HG03354 (cell line): ENCODE results near the gene RGL1.
"Not testable (repeated sequence)": the region's sequence is repeated elsewhere in the genome, so short reads cannot be mapped to it uniquely, and the experiment has no call there.

Experiments
- ATAC-seq: cut with Tn5 transposase; IDR thresholded peaks from one replicate; pipeline ENCODE4 v1.9.1; 2021; ENCODE audit warnings: mild to moderate bottlenecking; ENCODE audit not compliant: unreplicated experiment, poor library complexity, severe bottlenecking

RGL1 gene

DNA sequence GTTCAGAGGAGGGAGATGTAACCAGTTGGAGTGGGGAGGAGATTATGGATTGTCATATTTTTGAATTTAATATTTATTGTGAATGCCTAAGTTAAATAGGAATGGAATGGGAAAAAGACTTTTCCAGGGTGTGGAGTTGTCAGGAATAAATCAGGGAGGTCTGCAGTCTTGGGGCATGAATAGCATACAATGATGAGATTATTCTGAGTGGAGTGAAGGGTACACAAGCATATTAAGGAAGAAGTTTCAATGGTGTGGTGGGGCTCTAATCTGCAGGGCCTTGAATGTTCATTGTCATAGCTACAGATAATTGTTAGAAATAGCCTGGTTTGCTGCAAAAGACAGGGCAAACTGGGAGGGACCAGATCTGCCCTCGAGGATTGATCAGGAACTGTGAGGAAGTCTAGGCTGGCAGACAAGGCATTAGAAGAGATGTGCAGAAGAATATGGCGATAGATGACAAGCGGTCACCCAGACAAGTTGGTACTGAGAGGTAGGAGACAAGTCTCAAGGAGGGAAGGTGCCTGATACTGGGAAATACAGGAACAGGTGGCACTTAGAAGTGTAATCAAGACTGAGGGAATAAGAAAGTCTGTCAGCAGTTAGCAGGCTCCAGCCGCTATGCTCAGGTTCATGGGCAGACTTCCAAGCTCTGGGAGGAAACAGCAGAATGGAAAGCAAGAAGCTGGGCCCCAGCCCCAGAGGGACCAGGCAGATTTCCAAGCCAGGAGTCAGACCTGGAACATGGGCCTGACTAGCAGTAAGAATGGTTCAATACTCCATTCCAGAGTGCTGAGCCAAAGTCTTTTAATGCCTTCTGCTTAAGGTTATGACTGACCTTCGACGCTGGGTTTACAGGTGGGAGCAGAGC, 20.9 kb upstream of the RGL1 start:
- ATAC-seq, result no peak

DNA sequence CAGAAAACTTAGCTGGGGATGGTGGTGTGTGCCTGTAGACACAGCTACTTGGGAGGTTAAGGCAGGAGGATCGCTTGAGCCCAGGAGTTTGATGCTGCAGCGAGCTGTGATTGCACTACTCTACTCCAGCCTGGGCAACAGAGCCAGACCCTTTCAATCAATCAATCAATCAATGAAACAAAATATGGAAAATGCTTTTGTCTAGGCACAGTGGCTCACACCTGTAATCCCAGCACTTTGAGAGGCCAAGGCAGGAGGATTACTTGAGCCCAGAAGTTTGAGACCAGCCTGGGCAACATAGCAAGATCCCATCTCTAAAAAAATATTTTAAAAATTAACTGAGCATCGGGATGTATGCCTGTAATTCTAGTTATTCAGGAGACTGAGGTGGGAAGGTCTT, 19.0 kb upstream of the RGL1 start:
- ATAC-seq, result not testable (repeated sequence)

DNA sequence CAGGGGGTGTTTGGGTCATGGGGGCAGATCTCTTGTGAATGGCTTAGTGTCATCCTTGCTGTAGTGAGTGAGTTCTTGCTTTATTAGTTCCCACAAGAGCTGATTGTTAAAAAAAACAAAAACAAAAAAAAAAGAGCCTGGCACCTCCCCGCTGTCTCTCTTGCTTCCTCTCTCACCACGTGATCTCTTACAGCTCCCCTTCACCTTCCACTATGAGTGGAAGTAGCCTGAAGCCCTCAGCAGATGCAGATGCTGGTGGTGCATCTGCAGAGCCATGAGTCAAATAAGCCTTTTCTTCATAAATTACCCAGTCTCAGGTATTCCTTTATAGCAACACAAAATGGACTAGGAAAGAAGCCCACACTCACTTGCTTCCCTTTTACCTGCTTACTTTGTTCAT, 17.2 kb upstream of the RGL1 start:
- no peak for ATAC-seq

DNA sequence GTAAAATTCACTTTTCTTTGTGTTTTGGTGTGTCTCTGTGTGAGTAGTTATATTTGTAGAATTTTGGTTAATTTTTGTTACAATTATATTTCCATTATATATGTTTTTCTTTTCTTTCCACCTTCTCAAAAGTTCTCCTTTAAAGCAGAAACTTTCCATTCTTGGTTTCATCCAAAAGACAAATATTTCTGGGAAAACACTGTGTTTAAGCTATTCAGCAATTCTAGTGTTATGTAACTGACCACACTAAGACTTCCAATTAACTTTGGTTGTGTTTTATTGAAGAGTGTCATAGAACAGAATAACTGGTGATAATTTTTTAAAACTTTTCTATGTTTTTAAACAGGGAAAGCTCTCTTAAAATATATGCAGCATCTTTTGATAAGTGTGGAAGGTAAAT, 13.6 kb upstream of the RGL1 start:
- ATAC-seq, result no peak

DNA sequence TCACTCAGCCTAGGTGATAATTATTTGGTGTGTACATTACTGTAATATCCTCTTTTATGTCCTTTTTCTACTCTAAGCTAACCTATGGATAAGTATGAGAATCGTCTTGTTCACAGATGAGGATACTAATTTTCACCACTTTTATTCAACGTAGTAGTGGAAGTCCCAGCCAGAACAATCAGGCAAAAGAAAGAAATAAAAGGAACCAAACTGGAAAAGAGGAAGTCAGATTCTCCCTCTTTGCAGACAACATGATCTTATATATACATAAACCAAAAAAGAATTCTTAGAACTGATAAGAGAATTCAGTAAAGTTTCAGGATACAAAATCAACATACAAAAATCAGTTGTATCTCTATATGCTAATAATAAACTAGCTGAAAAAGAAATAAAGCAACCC, 12.6 kb upstream of the RGL1 start:
- no peak for ATAC-seq

DNA sequence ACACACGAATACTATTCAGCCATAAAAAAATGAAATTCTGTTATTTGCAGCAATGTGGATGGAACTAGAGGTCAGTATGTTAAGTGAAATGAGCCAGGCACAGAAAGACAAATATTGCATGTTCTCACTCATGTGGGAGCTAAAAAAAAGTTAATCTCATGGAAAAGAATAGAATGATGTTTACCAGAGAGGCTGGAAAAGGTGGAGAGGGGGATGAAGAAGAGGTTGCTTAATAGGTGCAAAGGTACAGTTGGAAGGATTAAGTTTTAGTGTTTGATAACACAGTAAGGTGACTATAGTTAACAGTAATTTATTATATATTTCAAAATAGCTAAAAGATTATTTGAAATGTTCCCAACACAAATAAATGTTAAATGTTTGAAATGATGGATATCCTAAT, 10.8 kb upstream of the RGL1 start:
- ATAC-seq, result no peak

DNA sequence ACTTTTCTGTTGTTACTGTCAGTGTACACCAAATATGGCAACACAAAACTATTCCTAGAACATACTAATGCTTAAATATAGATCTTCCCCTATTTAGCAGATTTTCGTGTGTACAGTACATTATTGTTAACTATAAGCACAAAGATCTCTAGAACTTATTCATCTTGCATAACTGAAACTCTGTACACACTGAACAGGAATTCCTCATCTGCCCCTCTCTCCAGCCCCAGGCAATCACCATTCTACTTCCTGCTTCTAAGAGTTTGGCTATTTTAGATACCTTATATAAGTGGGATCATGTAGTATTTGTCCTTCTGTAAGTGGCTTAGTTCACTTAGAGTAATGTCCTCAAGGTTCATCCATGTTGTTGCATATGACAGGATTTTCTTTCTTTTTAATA, 4.5 kb upstream of the RGL1 start:
- no peak for ATAC-seq

DNA sequence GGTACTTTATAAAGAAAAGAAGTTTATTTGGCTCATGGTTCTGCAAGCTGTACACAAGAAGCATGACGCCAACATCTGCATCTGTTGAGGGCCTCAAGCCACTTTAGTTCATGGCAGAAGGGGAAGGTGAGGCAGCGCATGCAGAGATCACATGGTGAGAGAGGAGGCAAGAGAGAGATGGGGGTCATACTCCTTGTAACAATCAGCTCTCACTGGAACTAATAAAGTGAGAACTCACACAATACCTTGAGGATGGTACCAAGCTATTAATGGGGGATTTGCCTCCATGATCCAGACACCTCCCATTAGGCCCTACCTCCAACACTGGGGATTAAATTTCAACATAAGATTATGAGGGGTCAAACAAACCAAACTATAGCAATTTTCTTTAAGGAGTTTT, 3.3 kb upstream of the RGL1 start:
- ATAC-seq, result no peak

DNA sequence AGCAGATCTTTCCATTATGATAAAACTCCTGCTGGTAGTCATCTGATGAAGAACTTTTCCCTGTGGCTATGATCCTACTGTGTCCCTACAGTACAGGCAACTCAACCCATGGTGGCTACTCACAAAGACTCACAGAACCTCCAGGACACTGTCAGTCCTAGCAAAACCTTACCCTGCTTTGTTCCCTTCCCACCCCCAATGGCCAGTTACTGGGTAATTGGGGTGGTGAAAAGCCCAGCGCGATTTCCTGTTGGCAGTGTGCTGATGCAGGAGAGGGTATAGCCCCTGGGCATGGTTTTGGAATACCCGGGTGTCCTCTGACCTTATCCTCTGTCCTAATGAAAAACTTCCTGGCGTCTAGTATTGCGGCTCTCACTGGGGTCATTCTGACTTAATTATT, 533 bp upstream of the RGL1 start:
- no peak for ATAC-seq

DNA sequence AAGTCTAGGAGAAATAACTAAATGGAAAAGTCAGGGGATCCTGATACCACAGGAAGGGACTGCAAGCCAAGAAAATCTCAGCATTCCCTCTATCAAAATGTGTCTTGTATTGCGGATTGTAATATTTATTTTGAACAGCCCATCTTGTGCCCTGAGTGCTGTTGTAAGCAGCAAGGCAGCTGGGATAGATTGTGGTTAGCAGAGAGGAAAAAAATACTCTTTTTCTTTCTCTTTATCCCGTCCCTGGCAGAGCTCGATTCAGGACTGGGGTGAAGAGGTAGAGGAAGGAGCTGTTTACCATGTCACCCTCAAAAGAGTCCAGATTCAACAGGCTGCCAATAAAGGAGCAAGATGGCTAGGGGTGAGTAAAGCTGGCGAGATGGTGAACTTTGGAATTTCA, 1.2 kb downstream of the RGL1 start:
- no peak for ATAC-seq

DNA sequence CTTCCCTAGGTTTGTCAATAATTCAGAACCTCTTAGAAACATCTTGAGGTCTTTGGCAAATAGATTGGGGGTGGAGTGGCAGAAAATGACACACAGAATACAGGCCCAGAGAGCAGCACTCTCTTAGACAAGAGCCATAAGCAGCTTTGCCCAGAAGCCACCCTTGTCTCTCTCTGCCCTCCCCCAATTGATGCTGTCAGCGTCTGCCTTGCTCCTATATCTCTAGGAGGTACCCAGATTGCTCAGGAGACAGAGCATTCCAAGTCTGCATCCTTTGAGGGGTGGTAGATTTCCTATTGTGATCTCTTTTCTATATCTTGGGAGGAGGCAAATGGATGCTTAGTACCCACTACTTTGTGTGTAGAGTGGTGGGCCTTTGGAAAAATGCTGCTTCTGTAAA, 1.8 kb downstream of the RGL1 start:
- no peak for ATAC-seq

DNA sequence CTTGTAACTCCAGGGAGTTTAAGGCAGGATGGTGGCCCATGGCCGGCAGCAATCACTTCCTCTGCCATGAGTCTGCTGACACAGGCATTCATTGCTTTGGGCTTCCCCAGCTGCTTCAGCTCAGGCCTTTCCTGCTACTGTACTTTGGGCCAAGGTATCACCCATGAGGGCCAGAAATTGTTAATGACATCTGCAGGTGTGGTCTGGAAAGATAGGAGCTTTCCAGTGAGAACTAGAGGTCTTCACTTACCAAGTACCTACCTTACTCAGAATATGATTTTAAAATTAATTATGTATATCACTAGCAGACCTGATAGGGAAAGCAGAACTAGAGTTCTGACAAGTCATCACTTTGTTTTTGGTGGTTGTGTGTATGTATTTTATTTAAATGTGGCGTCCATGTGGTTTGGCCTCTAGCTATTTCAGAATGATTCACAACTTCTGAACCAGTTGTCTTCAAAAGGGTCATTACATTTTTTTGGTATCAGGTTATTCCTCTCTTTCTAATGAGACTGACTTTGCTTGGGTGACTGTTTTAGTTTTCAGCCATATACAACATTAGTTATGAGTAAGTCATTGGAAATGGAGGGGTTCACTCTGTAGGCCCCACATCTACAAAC, 2.7 kb downstream of the RGL1 start:
- peak; percentile 70 for ATAC-seq

DNA sequence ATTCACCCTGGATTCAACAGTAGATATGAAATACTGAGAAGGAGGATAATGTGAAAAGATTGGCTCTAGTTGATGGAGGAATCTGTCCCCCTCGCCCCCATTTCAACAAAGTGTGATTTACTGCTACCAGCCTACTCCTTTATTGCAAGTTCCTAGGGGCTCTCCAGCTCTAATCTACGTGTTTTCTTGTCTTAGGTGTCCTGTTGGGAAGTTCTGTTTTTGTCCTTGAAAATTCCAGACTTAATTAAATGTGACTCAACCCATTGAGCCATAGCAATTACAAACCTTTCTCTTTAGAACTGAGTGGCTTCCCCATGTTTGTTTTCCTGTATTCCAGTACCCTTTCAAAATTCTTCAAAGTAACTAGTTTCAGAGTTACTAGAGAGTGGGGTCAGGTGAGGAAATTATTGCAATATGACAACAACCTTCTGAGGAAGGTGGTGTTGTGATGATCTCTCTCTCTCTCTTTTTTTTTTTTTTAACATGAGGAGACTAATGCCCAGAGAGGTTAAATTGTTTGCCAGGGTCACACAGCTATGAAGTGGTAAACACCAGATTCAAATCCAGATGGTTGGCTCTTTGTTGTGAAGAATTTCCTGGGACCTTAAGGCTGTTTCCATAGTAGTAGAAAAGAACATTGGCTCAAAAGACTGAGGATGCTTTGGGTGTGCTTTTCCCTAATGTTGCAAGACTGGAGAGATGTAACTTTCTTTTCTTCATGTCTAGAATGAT, 3.5 kb downstream of the RGL1 start:
- no peak for ATAC-seq

DNA sequence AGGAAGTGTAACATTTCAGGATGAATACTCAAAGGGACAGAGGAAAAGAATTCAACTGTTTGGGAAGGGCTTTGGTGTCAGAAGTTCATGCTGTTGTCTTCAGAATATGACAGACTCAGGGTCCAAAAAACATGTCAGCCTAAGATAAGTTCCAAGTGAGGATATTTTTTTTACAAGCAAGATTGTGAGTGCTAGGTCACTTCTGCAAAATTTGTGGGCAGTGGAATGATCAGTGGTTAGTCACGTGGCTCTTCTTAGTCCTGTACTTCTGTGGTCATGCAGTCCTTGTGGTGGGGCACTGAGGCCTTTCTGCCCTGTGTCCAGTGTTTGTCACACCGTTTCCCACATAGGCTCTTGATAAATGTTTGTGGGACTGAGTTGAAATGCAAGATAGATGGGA, 5.2 kb downstream of the RGL1 start:
- ATAC-seq, result no peak

DNA sequence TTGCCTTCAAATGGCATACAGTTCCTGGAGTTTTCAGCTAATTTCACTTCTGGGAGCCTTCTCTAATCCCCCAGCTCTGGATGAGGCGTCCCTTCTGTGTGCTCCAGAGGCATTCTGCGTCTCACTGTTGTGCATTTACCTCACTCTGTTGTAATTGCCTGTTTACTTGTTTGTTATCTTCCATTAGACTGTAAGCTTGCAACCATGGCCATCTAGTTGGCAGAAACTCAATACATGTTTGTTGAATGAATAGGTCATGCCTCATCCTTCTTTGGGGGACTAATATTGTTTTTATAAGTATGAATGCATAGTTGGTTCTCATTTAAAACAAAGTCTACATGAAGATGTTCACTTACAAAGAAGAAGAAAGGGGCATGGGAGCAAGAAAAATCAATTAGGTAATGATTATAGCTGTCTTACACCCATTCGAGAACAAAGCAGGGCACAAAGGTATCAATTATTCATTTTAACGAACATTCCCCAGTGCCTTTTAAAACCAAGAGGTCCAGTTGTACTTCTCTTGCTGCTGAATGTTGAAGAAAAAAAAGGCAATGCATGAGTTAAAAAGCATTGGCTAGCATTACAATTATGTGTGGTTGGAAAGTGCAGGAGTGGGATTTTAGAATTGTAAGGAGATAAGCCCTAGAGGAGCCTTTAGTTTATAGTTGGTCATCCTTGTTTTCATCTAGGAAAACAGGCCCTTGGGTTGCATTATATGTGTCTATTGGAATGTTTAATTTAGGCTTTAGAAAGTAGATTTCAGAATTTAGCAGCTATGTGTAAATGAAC, 6.0 kb downstream of the RGL1 start:
- no peak for ATAC-seq

DNA sequence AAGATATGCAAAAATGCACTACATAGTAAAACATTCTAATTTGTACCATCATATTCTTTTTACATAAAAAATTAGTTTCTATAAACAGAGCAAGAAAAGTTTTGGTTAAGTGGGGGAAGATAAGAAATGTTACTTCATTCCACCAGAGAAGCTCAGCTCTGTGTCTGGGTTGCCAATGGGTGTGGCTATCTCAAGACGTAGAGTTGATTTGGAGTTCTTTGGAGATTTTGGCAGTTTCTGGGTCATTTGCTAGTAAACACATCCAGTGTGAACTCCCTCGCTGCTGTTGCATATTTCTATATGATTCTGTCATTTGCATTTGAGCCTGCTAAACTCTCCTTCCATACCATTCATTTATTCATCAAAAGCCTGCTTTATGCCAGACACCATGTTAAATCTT, 7.2 kb downstream of the RGL1 start:
- ATAC-seq, result no peak

DNA sequence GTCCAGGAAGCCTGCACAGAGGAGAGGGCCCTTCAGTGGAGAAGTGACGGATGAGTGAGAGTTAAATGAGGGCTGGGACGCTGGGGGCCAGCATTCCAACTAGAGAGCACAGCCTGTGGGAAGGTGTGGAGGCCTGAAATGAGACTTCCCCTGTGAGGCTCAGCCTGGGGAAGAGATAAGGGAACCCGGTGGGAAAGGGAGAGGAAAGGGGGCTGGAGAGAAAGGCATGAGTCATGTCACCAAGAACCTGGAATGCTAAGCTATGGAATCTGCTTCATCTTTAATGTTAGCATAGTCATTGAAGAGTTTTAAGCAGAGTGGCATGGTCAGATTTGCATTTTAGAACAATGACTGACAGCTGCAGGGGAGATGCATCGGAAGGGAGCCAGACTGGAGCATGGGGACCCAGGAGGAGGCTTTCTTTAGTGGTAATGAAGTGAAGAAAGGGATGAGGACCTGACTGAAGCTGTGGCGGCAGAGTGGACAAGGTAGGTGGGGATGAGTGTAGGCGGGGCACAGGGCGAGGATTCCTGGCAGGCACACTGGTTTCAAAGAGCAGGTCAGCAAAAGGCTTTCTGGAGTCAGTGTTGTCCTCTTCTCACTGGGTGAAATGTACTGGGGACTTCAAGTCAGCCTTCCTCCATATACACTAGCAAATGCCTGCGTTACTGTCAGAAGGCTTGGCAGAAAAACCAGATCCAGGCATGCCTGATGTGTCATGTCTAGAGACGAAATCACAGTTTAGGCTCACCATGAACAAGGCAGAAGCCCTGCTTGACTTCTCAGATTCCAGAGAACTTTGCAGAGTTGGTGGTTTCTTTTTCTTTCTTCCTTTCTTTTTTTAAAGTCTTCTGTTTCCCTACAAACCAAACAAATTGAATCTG, 8.0 kb downstream of the RGL1 start:
- ATAC-seq, result no peak

DNA sequence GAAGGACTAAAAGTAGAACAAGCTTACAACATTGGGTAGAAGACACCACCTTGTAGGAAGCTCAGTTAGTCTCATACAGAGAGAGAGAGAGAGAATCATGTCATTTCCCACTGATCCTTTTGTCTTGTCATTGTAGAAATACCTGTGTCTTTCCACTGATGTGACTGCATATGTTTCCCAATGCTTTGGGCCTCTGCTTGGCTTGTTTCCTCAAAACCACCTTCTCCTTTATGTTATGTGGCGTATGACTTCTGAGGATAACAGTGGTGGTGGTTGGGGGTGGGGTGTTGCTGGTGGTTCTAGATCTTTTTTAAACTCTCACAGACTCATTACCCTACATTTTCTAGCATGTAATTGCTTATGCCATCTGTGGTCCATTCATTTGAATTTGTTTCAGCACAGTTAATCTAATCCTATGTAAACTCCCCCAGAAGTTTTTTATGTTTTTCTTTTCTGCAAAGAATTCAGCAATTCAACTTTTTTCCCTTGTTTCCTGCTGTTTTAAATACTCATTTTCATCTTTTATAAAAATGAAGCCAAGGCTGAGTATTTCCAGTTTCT, 9.3 kb downstream of the RGL1 start:
- no peak for ATAC-seq

DNA sequence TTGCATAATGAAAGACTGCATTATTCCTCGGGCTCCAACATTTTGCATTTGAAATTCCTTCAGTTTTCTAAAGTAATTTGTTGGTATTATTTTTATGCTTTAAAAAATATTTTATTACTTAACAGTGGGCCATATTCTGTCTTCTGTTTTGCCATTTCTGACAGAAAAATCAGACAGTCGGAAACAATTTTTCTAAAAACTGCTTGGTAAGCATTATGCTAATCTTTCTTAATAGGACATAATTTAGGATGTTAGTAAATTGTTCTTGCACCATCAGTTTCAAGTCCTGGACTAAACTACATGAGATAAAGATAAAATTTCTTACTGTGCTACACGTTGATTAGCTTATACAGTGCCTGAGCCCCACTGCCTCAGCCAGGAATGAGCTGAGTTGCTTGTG, 11.2 kb downstream of the RGL1 start:
- ATAC-seq, result no peak
